NCI-H1694 treated with DMSO at 0.1 percent for 48 hours (cell line): Measurements from ENCODE around the gene FXR2.
"Not testable (repeated sequence)": the region's sequence is repeated elsewhere in the genome, so short reads cannot be mapped to it uniquely, and the experiment has no call there.

Source experiments
- DNase-seq: peaks from one replicate; lab custom pipeline; 2025; lab: John Stamatoyannopoulos, UW

The FXR2 gene

GRCh38 chr17:7614425-7615264, at the start of gene FXR2:
FXR2 (minus strand) TSS chr17:7614897; CDS start chr17:7614532, 365 bp downstream.
- DNase-seq, result peak; percentile 100

- DNase-seq, result no peak
Measured at GRCh38 chr17:7656958-7657609, 42.4 kb upstream of the FXR2 start.

- DNase-seq, result no peak
Measured at GRCh38 chr17:7655541-7655840, 40.8 kb upstream of the FXR2 start.

- DNase-seq, result no peak
Measured at GRCh38 chr17:7654832-7655540, 40.3 kb upstream of the FXR2 start.

- no peak for DNase-seq
Measured at GRCh38 chr17:7652388-7653356, 38.0 kb upstream of the FXR2 start.

- DNase-seq, result no peak
Measured at GRCh38 chr17:7651665-7652387, 37.1 kb upstream of the FXR2 start.

- DNase-seq, result no peak
Measured at GRCh38 chr17:7651097-7651664, 36.5 kb upstream of the FXR2 start.

- peak; percentile 55 for DNase-seq
Measured at GRCh38 chr17:7650509-7651096, 35.9 kb upstream of the FXR2 start, which contains the start of gene ATP1B2. ATP1B2 (plus strand) TSS chr17:7650926; CDS start chr17:7651519, 593 bp downstream.

- no peak for DNase-seq
Measured at GRCh38 chr17:7647018-7647417, 32.3 kb upstream of the FXR2 start.

GRCh38 chr17:7646457-7646856, 31.8 kb upstream of the FXR2 start:
- DNase-seq, result no peak

GRCh38 chr17:7644775-7645174, 30.1 kb upstream of the FXR2 start:
- DNase-seq, result no peak

- not testable (repeated sequence) for DNase-seq
Measured at GRCh38 chr17:7641635-7642034, 26.9 kb upstream of the FXR2 start.

GRCh38 chr17:7640783-7641182, 26.1 kb upstream of the FXR2 start:
- DNase-seq, result no peak

- DNase-seq, result no peak
Measured at GRCh38 chr17:7636163-7636562, 21.5 kb upstream of the FXR2 start.

GRCh38 chr17:7634384-7634783, 19.7 kb upstream of the FXR2 start:
- peak; percentile 57 for DNase-seq

- no peak for DNase-seq
Measured at GRCh38 chr17:7633093-7633492, 18.4 kb upstream of the FXR2 start.

- peak; percentile 30 for DNase-seq
Measured at GRCh38 chr17:7632492-7632894, 17.8 kb upstream of the FXR2 start.

- DNase-seq, result no peak
Measured at GRCh38 chr17:7631398-7632380, 17.0 kb upstream of the FXR2 start.
